ENCODE results near the gene MAP7D1. TPM values are rescaled to one million over a fixed set of nuclear protein-coding genes. Genes with fewer than 3 reads are reported as not detected.
"Not testable (repeated sequence)": the region's sequence is repeated elsewhere in the genome, so short reads cannot be mapped to it uniquely, and the experiment has no call there.

The MAP7D1 gene
- total RNA-seq, 1 donor from 2014 or later = 123 TPM

DNA sequence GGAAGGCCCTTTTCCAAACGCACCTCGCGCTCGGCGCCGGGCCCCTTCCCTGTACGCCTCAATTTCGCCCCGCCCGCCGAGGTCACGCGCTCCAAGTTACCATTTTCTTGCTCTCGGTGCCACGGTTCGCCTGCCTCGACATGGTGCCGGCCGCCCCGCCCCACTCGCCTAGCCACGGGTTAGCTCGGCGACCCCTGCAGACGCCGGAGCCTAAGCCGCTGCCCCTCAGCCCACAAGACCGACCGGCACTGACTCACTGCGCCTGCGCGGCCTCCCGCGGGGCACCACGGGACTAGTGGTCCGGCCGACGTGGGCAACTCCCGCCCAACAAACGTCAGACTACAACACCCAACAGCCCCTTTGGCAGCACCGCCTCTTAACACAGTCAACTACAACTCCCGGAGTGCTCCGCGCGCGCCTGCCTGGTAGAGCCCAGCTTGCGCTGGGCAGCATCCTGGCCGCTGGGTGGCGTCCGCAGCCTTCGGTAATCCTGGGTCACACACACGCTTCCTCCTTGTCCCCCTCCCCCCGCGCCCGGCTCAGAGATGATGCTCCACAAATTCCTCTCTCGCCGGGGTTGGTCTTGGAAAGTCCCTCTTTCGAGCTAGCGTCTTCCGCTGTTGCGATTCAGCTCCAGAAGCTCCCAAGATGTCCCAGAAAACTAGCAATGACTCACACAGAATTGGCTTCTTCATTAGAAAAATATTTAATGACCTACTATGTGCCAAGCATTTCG, 6.6 kb upstream of the MAP7D1 start, which contains the start of gene TRAPPC3:
Gene TRAPPC3 (minus strand): TSS at position 250 of the 736 bp plus-strand sequence. CDS start 108 bp downstream, at position 142.
- ATAC-seq = peak; percentile 95
- peak; percentile 100 for DNase-seq (ENCODE audit: low spot score)
- intact Hi-C loops (cut with DNase I) = loop anchor here (5.0 kb wide), 1 partner anchor 138 kb away; no protein-coding TSS in a partner anchor

DNA sequence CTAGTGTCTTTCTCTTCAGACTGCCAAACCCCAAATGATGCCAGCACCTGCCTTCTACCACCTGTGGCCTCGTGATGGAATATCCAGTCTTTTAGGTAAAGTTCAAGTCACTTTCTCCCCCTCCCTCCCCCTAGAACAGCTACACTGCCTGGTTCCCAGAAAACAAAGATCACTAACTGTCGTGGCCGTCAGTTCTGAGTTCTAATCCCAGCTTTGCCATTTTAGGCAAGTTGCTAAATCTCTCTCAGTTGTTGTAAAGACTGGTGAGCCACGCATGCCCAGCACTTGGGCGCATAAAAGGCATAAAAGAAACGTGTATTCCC, 6.0 kb upstream of the MAP7D1 start:
- no peak for DNase-seq (ENCODE audit: low spot score)
- intact Hi-C loops (cut with DNase I) = loop anchor here (5.0 kb wide), 1 partner anchor 137 kb away; no protein-coding TSS in a partner anchor
- no peak for ATAC-seq

DNA sequence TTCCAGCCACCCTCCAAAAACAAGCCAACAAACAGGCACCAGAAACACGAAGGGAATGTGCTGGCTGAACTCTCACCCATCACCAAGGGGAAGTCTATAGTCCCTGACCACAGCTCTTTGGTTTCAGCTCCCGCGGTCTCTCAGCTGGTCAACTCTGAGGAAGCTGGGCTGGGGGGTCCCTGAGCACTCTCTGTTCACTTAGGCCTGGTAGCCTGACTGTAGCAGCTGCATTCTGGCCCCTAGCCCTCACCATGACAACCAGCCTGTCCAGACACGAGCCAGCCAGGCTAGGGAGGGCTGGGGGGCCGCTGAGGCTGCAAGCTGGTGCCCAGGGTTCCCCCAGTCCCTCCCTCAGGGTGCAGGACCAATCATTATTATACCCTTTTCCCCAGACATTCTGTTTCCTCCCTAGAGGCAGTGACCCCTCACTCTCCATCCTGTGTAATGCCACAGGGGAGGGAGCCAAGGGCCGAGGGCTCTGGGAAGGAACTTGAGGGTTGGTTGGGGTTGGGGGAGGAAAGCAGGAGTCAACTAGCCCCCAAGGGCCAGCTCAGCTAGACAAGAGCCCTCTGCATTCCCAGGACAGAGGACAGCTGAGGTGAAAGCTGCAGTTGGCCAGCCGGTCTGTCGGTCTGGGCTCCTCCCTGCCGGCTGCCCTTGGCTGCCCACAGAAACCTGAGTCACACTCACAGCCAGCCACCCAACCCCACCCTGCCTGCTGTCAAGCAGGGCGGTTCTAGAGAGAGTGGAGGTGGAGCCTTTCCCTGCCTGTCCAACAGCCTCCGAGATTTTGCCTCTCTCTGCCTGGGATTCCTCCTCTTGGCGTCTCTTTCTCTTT, 5.4 kb upstream of the MAP7D1 start:
- ATAC-seq = peak; percentile 81
- DNase-seq (ENCODE audit: low spot score) = peak; percentile 89
- intact Hi-C loops (cut with DNase I) = no loop called here

DNA sequence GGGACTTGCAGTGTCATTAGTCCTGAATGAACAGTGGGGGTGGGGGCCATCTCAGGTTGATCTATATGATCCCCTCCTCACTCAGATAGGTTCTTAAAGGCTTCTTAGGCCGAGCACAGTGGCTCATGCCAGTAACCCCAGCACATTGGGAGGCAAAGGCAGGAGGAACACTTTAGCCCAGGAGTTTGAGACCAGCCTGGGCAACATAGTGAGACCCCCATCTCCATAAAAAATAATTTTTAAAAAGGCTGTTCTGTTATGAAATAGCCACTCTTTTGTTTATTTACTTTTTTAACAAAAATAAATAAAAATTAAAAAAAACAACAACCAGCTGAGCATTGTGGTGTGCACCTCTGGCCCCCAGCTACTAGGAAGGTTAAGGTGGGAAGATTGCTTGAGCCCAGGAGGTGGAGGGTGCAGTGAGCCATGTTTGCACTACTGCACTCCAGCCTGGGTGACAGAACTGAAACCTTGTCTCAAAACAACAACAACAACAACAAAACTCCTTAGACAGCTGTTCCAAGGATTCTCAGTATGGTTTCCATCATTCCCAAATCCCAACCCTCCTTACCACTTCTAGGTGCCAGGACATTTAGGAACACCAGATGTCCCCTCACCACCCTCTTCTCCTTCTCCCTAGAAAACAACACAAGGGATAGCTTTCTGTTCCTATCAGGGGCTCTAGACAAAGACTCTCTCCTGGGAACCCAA, 4.7 kb upstream of the MAP7D1 start:
- intact Hi-C loops (cut with DNase I) = no loop called here
- DNase-seq (ENCODE audit: low spot score) (no peak), ATAC-seq (no peak)

DNA sequence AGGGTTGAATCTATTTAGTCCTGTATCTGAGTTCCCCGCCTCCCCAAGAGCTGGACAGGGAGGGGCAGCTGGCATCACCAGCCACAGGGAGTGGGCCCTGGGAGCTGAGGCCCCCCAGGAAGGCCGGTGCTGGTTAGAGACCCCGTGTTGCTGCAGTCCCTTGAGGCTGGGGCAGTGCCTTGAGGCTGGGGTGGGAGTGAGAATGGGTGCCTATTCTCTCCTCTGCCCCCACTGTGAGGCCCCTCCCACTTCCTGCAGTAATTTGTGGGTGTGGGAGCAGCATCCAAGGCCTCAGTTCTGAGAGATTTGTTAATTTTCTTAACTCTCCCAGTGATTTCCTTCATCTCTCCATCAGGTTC, 4.1 kb upstream of the MAP7D1 start:
- intact Hi-C loops (cut with DNase I) = no loop called here
- no peak for ATAC-seq

DNA sequence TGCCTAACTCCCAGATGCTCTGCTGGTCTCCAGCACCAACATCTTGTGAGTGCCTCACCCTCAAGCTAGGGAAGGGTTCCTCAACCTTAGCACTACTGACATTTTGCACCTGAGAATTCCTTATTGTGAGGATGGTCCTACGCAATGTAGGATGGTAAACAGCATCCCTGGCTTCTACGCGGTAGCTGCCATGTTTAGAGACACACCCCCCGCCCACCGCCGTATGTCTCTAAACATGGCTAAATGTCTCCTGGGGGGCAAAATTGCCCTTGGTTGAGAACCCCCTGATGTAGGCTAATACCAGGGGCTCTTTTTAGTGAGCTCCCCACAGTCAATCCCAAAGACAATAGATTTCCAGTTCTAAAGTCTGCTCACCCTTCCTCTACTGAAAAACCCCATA, 2.5 kb upstream of the MAP7D1 start:
- DNase-seq (ENCODE audit: low spot score) (no peak), ATAC-seq (no peak)
- intact Hi-C loops (cut with DNase I) = no loop called here

More for the DNA sequence above, 4.1 kb upstream of the MAP7D1 start:
- no peak for DNase-seq (ENCODE audit: low spot score)

DNA sequence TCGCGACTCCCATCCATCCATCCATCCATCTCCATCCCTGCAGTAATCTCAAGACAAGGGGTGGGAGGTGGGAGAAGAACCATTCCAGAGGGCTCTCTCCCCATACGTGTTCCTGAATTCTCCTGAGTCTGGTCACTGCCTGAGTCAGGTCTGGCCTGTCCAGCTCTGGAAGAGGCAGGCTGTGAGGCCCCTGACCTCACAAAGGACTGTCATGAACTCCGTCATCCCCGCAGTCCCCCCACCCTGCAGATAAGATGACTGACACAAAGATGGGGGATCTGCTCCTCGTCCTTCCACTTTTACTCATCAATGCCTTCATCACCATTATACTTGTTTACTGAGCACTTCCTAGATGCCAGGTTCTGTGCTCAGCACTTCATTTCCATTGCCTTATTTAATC, 1.6 kb upstream of the MAP7D1 start:
- intact Hi-C loops (cut with DNase I) = no loop called here
- no peak for ATAC-seq

DNA sequence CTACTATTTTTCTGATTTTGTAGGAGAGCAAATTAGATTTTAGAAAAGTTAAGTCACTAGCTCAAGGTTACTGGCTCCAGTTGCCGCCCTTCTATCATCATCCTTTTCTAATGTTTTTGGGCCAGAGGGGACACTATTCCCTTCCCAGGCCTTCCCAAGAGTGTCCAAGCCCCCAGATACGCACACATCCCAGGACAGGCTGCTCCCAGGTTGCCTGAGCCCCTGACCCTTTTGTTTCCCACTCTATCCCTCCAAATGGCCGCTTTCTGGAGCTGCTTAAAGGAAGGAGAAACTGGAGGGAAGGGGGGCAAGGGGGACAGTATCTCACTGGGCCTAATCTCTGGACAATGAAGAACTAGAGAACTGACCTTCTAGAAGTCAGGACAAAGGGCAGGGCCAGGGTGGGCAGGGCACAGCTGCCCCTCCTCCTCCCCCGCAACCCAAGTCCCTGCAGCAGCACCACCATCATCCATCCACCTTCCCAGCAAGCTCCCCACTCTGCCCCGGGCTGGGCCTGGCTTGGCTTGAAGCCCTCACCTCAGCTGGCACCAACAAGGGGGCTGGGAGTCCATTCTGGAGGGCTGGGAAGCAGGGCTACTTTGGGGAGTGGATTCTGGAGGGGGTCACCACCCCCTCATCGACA, 1.1 kb upstream of the MAP7D1 start:
- ATAC-seq (no peak), DNase-seq (ENCODE audit: low spot score) (no peak)
- intact Hi-C loops (cut with DNase I) = no loop called here

More for the DNA sequence above, 1.6 kb upstream of the MAP7D1 start:
- no peak for DNase-seq (ENCODE audit: low spot score)

DNA sequence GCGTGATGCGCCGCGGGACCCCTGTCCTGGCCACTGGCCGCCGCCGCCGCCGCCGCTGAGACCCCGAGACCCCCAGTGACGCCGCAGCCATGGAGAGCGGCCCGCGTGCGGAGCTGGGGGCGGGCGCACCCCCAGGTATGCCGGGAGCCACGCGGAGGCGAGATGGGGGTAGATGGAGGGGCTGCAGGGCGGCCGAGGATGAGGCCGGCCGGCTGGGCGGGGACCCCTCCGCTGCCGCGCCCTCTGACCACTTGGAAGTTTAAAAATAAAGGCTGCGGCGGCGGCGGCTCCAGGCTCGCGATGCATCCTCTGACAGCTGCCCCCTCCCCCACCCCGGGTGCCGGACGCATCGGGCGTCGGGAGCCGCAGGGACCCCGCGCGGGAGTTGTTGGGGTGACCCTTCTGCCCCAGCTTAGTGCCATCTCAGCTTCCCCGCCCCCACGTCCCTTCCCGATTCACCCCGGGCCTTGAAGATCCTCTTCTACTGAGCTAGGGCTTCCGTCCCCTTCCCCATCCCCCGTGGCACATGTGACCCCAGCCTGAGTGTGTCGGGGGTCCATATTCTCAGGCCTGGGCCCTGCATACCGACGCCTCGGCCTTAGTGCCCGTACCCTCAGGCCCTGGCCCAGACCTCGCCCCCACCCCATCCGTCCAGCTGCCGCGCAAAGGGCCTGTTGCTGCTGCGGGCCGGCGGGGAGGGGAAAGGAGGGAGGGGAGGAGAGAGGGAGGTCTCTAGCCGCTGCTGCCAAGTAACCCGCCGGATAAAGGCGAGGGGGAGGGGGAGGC, 562 bp downstream of the MAP7D1 start:
- ATAC-seq (peak; percentile 44), DNase-seq (ENCODE audit: low spot score) (peak; percentile 85)

DNA sequence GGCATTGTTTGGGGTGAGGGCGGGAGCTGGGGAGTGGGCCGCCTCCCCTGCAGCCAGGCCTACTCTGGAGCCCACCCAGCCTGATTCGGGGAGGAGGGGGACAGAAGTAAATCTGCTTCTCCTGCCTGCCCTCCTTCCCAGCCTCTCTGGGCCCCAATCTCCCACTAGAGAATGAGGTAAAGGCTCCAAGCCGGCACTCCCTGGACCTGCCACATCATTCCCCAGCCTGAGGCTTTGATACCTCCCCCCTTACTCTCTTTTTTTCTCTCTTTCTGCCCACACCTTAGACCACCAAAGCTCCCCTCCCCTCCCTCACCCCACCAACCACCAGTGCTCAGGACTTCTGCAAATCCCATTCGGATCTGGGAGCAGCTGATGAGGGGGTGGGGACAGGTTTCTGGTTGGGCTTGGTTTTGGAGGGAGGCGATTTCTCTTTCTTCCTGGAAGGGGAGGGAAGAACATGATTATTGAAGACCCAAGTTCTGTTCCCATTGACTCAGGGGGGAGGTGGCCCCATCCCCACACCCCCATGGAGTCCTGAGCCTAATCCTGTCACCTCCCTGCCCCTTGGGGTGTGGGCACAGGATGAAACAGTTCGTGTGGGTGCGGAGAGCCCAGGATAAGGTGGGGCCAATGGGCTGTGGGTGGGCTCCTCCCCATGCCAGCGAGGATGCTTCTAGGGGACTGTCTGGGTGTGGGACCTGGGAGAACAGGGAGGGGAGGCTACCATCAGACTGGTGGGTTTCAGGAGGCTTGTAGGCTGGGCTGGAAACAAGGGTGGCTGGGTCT, 1.3 kb downstream of the MAP7D1 start:
- intact Hi-C loops (cut with DNase I) = no loop called here
- ATAC-seq = peak; percentile 2
- DNase-seq (ENCODE audit: low spot score) = no peak

More for the DNA sequence above, 562 bp downstream of the MAP7D1 start:
- intact Hi-C loops (cut with DNase I) = no loop called here

DNA sequence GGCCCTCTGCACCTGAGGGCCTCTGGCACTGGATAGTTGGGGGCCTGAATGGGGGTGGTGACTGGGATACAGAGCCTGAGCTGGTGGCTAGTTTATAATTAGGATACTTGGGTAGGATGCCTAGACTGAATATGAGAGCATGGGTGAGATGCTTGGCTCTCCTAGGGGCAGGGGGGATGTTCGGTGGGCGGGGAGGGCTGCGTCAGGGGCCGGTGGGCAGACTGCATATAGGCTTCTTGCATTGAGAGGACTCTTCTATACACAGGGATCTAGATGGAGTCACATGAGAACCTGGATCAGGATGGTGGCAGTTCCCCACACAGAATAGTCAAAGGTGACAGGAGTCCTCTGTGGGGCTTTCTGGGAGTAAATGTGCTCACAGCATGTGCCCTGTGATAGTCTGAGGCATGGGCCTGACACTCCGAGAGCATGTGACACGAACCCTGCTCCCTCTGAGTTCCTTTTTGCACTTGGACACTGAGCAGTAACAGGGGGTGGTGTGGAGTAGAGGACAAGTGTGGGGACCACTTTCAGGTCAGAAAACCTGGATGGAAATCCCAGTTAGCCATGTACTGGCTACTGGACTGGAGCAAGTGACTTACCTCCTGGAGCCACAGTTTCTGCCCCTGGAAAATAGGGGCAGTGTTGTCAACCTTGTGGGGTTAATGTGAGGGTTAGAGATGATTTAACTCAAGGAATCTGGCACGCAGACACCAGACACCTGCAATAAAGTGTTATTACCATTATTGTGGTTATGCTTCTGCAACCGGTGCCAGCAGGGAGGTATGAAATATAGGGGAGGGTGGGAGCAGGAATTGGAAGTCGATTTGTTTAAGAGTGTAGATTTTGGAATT, 2.2 kb downstream of the MAP7D1 start:
- ATAC-seq = no peak
- intact Hi-C loops (cut with DNase I) = no loop called here
- DNase-seq (ENCODE audit: low spot score) = no peak

DNA sequence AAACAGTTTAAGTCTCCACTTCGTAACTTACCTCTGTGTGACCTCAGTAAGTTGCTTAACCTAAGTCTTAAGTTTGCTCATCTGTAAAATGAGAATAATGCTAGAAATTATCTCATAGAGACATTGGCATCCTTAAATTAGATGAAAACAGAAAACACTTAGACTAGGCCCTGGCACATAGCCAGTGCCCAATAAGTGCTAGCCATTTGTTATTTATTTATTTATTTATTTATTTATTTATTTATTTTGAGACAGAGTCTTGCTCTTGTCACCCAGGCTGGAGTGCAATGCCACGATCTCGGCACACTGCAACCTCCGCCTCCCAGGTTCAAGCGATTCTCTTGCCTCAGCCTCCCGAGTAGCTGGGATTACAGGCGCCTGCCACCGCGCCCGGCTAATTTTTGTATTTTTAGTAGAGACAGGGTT, 2.9 kb downstream of the MAP7D1 start:
- intact Hi-C loops (cut with DNase I); ATAC-seq: not testable (repeated sequence)

DNA sequence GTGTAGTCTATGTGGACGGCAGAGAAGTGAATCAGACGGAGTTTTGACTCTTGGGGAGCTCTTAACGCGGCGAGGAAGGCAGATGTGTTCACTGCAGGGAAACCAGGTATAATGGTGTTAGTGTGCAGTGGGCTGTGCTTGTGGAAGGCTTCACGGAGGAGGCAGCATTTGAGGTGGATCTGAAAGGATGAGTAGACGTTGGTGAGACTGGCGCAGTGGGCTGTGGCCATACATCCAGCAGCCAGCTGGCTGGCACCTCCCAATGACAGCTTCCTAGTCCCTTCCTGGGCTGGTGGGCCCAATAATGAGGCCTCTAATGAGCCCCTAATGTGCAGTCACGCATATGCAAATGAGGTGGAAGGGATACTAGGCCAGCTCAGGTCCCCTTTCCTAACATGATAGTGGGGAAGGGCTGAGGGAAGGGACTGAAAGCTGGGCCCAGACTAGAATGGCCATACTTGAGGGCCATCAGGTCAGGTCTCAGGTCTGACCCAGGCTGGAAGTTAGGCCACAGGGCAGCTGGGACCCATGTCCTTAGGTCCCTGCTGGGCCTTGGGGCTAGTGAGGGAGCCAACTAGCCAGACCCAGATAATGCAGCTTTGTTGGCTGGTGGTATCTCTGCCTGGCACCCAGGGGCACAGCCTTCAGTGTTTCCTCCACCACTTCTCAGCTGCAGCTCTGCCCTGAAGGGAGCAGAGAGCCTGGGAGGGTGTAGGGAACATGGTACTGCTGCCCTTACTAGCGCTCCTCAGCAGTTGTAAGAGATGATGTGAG, 3.8 kb downstream of the MAP7D1 start:
- no peak for ATAC-seq
- DNase-seq (ENCODE audit: low spot score) = no peak
- intact Hi-C loops (cut with DNase I) = no loop called here

More for the DNA sequence above, 2.9 kb downstream of the MAP7D1 start:
- DNase-seq (ENCODE audit: low spot score) = not testable (repeated sequence)

DNA sequence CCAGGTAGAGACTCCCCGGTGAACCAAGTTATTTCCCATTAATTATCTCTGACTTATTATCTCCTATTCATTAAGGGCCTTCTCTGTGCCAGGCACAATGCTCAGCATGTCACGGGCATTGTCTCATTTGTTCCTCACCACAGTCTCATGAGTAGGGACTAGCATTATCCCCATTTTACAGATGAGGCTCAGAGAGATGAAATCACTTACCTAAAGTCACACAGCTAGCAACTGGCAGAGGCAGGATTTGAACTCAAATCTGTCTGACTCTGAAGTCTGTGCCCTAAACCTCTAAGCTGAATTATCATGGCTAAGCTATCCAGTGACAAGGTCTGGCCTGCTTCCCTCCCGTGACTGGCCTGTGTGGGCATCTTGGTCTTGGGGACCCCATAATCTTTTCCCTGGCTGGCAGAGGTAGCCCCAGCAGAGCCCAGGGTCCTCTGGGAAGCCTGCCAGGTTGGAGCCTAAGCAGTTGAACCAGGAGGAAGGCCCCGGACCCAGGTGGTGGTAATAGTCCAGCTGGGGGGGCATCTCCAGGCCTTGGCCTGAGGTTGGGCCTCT, 4.5 kb downstream of the MAP7D1 start:
- ATAC-seq (no peak), DNase-seq (ENCODE audit: low spot score) (no peak)
- intact Hi-C loops (cut with DNase I) = no loop called here

DNA sequence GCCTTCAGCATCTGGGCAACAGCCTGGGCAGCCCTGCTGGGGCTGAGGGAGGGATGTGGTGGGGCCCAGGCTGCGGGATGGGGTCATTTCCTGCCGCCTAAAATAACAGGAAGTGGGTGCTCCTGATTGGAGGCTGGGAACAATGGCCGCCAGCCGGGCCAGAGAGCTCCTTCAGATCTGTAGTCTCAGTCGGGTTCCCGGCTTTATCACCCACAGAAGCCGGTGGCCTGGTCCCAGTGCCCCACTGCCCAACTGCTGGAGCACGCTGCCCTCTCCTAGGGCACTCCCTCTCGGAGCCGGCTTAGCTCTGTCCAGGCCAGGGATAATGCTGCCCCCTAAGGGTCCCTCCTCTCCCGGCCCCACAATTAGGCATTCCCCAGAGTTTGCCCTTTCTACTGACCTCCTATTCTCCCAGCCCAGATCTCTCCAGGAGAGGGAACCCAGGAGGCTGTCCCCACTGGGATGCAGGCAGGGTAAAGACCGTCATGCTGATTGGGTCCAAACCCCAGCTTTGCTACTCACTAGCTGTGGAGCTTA, 5.1 kb downstream of the MAP7D1 start:
- peak; percentile 79 for ATAC-seq
- peak; percentile 77 for DNase-seq (ENCODE audit: low spot score)
- intact Hi-C loops (cut with DNase I) = no loop called here
